NB4 (cell line): ENCODE measurements around the gene PDPN.

Experiments
- POLR2A ChIP-seq: IDR thresholded peaks from 2 replicates; pipeline ENCODE4 v1.6.1; 2011; ENCODE audit warnings: mild to moderate bottlenecking; ENCODE audit not compliant: insufficient read length; ENCODE audit errors: extremely low read depth
- TF ChIP-seq, protein P1 (sequence below): IDR thresholded peaks from one replicate; pipeline ENCODE4 v1.5.1; 2012; ENCODE audit warnings: low read depth, low read length
- TF ChIP-seq, protein P2 (sequence below): IDR thresholded peaks from 2 replicates; pipeline ENCODE4 v1.6.1; 2011; ENCODE audit warnings: low read depth, low read length

DNA sequence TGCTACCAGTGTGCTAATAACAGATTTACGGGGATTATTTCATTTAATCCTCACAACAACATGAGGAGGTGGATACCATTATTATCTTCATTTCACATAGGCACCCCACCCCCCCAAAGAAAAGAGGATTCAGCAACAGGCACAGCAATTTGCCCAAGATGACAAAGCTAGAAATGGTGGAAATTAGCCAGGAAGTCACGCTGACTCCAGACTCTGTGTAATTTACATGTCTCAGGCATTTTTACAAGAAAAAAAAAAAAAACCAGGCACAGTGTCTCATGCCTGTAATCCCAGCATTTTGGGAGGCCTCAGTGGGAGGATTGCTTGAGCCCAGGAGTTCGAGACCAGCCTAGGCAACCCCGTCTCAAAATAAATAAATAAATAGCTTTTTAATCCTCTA is 78.9 kb downstream of the PDPN start:
- TF ChIP-seq, protein P1, sequence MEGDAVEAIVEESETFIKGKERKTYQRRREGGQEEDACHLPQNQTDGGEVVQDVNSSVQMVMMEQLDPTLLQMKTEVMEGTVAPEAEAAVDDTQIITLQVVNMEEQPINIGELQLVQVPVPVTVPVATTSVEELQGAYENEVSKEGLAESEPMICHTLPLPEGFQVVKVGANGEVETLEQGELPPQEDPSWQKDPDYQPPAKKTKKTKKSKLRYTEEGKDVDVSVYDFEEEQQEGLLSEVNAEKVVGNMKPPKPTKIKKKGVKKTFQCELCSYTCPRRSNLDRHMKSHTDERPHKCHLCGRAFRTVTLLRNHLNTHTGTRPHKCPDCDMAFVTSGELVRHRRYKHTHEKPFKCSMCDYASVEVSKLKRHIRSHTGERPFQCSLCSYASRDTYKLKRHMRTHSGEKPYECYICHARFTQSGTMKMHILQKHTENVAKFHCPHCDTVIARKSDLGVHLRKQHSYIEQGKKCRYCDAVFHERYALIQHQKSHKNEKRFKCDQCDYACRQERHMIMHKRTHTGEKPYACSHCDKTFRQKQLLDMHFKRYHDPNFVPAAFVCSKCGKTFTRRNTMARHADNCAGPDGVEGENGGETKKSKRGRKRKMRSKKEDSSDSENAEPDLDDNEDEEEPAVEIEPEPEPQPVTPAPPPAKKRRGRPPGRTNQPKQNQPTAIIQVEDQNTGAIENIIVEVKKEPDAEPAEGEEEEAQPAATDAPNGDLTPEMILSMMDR: no peak
- TF ChIP-seq, protein P2, sequence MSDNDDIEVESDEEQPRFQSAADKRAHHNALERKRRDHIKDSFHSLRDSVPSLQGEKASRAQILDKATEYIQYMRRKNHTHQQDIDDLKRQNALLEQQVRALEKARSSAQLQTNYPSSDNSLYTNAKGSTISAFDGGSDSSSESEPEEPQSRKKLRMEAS: no peak
- no peak for TF ChIP-seq POLR2A
